MM.1S (cell line): Measurements from ENCODE around the gene ART3.

ENCODE experiments used
- CTCF ChIP-seq: fragments of 300-600 bp; sonication (generic); IDR thresholded peaks from 2 replicates; pipeline ENCODE4 v1.5.1; 2016; ENCODE audit warnings: antibody characterized with exemption, low read length, mixed read lengths
- EZH2 ChIP-seq: fragments of 300-600 bp; sonication (generic); optimal IDR thresholded peaks from 2 replicates; pipeline ENCODE3; 2017; ENCODE audit warnings: low read depth, mild to moderate bottlenecking, antibody characterized with exemption, low read length, mixed read lengths
- EZH2phosphoT487 ChIP-seq: fragments of 300-600 bp; sonication (generic); IDR thresholded peaks from 2 replicates; pipeline ENCODE4 v1.6.1; 2018; ENCODE audit warnings: antibody characterized with exemption, low read length

- TF ChIP-seq CTCF: peak; percentile 81
- TF ChIP-seq EZH2phosphoT487: no peak
- no peak for TF ChIP-seq EZH2
Observed at GRCh38 chr4:76067652-76068286, 6.7 kb upstream of the ART3 start.
